Activated B cell treated with CpG ODN at 0.5 μM for 24 hours (primary cell): ENCODE data around the gene ANKRD10. TPM values are rescaled to one million over a fixed set of nuclear protein-coding genes. Genes with fewer than 3 reads are reported as not detected.

Experiments
- ATAC-seq: fragments of 200-7000 bp; cut with Tn5 transposase; one replicate; pipeline ENCODE4 v1.10.0; 2021; ENCODE audit warnings: low read depth, mild to moderate bottlenecking, moderate library complexity
- CTCF ChIA-PET: fragments of 350-600 bp; sonication (Branson Sonifier 250); formaldehyde crosslinking; loops from one replicate; lab custom pipeline; 2021; ENCODE audit warnings: antibody characterized with exemption; lab: Charles Lee
- POLR2A ChIA-PET: fragments of 350-600 bp; sonication (Branson Sonifier 250); formaldehyde crosslinking; loops from one replicate; lab custom pipeline; 2021; ENCODE audit warnings: antibody characterized with exemption; lab: Charles Lee
- DNase-seq: peaks from one replicate; pipeline ENCODE4 v3.0.0; 2022
- H3K27ac Mint-ChIP-seq: one replicate; pipeline ENCODE4 v1.8.0; 2020; ENCODE audit warnings: mixed read lengths
- H3K27me3 Mint-ChIP-seq: one replicate; pipeline ENCODE4 v1.8.0; 2021; ENCODE audit warnings: mixed read lengths
- H3K36me3 Mint-ChIP-seq: one replicate; pipeline ENCODE4 v1.8.0; 2021; ENCODE audit warnings: low read depth, mixed read lengths
- H3K4me1 Mint-ChIP-seq: one replicate; pipeline ENCODE4 v1.8.0; 2021; ENCODE audit warnings: mixed read lengths
- H3K4me3 Mint-ChIP-seq: one replicate; pipeline ENCODE4 v1.8.0; 2020; ENCODE audit warnings: mild to moderate bottlenecking, mixed read lengths
- H3K9me3 Mint-ChIP-seq: one replicate; pipeline ENCODE4 v1.8.0; 2020; ENCODE audit warnings: mixed read lengths
- CTCF ChIP-seq: fragments of 200-600 bp; IDR thresholded peaks from one replicate; pipeline ENCODE4 v1.8.0; 2022; ENCODE audit warnings: antibody characterized with exemption, mild to moderate bottlenecking
- intact Hi-C: fragments of 100-400 bp; cut with micrococcal nuclease; formaldehyde crosslinking; loops from one replicate; pipeline ENCODE4 v1.15.1; 2024
- total RNA-seq: library from RNA; stranded (reverse); gene quantifications from 2 replicates; pipeline ENCODE4 v1.2.3, GENCODE V29; 2022

ANKRD10 gene
- total RNA-seq, 1 donor from 2014 or later = 256 TPM

- POLR2A ChIA-PET = interaction anchor here (0.6 to 1.2 kb wide), 3 partner anchors 22 to 28 kb away, joined by 3 to 4 read pairs (median 3); no protein-coding TSS in a partner anchor
- CTCF ChIA-PET = interaction anchor here (1.8 kb wide), 1 partner anchor 27 kb away, joined by 5 read pairs; the partner anchor contains the start of gene ANKRD10
- Mint-ChIP-seq H3K4me1 (peaks cover 41% of the 10 kb centered on the region), H3K36me3 (no peaks in the 10 kb centered on the region), H3K4me3 (peak overlapping the region; percentile 39), H3K9me3 (no peaks in the 10 kb centered on the region), H3K27me3 (peaks cover 1% of the 10 kb centered on the region), H3K27ac (peak overlapping the region; percentile 54)
- TF ChIP-seq CTCF = no peak
- intact Hi-C loops = loop anchor here (1.0 to 10.0 kb wide), 3 partner anchors 22 to 1662 kb away; partner anchors contain the start of gene ANKRD10
- DNase-seq = no peak
- peak; percentile 92 for ATAC-seq
These were observed 27.5 kb upstream of the ANKRD10 start for GRCh38 chr13:110942248-110942981.

- DNase-seq (no peak), ATAC-seq (no peak)
- ChIA-PET POLR2A (interaction anchor here (1.0 to 2.0 kb wide), 2 partner anchors 24 to 224 kb away, joined by 5 to 11 read pairs; partner anchors contain the start of gene ANKRD10), CTCF (interaction anchor here (0.7 to 1.1 kb wide), 3 partner anchors 23 to 31 kb away, joined by 3 to 5 read pairs (median 4); no protein-coding TSS in a partner anchor)
- intact Hi-C loops = no loop called here
- peaks cover 16% of the 10 kb centered on the region for H3K9me3 Mint-ChIP-seq
- H3K36me3 Mint-ChIP-seq = peaks cover 2% of the 10 kb centered on the region
- peaks cover 39% of the 10 kb centered on the region for H3K4me1 Mint-ChIP-seq
- no peak overlapping the region for H3K4me3 Mint-ChIP-seq
- peaks cover 1% of the 10 kb centered on the region for H3K27me3 Mint-ChIP-seq
- no peak overlapping the region for H3K27ac Mint-ChIP-seq
- TF ChIP-seq CTCF = no peak
These were observed 24.0 kb upstream of the ANKRD10 start for GRCh38 chr13:110938662-110939421.

GRCh38 chr13:110937511-110938285 is 22.8 kb upstream of the ANKRD10 start:
- CTCF ChIA-PET = interaction anchor here (0.7 to 1.1 kb wide), 2 partner anchors 22 to 24 kb away, joined by 4 to 5 read pairs; no protein-coding TSS in a partner anchor
- Mint-ChIP-seq H3K4me1 (peaks cover 36% of the 10 kb centered on the region), H3K4me3 (peak overlapping the region; percentile 21), H3K36me3 (peaks cover 7% of the 10 kb centered on the region), H3K9me3 (peaks cover 23% of the 10 kb centered on the region), H3K27me3 (peaks cover 2% of the 10 kb centered on the region), H3K27ac (peak overlapping the region; percentile 68)
- TF ChIP-seq CTCF = no peak
- no peak for DNase-seq
- POLR2A ChIA-PET = interaction anchor here (1.0 to 2.0 kb wide), 2 partner anchors 23 to 222 kb away, joined by 5 to 11 read pairs; partner anchors contain the start of gene ANKRD10
- intact Hi-C loops = no loop called here
- ATAC-seq = peak; percentile 48

- no peak for DNase-seq
- CTCF ChIA-PET = no interaction called here
- no peak overlapping the region for H3K4me3 Mint-ChIP-seq
- TF ChIP-seq CTCF = no peak
- peaks cover 28% of the 10 kb centered on the region for H3K9me3 Mint-ChIP-seq
- H3K36me3 Mint-ChIP-seq = peaks cover 7% of the 10 kb centered on the region
- POLR2A ChIA-PET = interaction anchor here (2.0 kb wide), 1 partner anchor 22 kb away, joined by 11 read pairs; the partner anchor contains the start of gene ANKRD10
- no peak overlapping the region for H3K27ac Mint-ChIP-seq
- intact Hi-C loops = no loop called here
- ATAC-seq = no peak
- H3K4me1 Mint-ChIP-seq = peaks cover 24% of the 10 kb centered on the region
- H3K27me3 Mint-ChIP-seq = peaks cover 7% of the 10 kb centered on the region
These were observed 21.6 kb upstream of the ANKRD10 start for GRCh38 chr13:110936519-110936918.
